Anterior cingulate cortex (tissue), 58 donors: Measurements from ENCODE around the gene EMB.
"Not testable (repeated sequence)": the region's sequence is repeated elsewhere in the genome, so short reads cannot be mapped to it uniquely, and the experiment has no call there.

ENCODE experiments used
- DNase-seq, 58 donors: peaks; one replicate each; lab custom pipeline; 2025; lab: John Stamatoyannopoulos, UW

Gene EMB

DNA sequence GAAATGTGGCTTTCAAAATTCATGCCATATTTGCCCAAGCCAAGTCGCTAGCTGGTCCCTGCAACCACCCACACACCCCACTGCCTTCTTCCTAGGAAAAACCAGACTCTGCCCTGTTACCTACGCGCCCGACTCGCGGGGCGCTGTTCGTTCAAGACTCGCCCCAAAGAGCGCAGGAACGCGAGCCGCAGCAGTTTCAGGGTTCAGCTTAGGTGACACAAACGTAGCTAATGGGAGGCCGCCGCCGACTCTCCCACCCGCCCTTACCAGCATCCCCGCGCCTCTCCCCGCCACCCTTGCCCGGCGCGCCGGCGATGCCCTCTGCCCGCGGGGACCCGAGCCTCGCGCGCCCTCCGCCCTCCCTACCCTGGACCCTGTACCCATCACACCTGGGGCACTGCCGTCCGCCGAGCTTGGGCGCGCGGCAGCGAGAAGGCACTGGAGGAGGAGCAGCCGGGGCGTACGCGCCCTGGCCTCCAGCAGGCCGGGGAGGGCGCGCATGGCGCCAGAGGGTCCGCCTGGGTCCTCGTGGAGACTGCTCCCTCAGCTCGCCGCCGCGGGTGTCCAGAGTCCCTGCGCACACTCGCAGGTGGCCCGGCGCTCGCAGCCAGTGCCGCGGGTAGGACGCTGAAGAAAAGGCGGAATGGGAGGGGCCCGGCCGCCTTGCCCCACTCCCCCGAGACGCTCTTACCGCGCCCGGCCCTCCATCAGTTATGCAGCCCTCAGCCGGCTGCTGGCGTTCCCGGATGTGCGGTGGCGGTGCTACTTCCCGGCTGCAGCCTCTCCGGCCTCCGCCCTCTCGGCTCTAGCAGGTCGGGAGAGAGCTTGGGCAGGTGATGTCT lies at the start of gene EMB:
EMB (minus strand) TSS at position 638 of the 842 bp plus-strand sequence; CDS start at position 501, 137 bp downstream.
- DNase-seq = peak in 45 of 58 donors; percentile 2 to 56 (median 22)

GRCh38 chr5:50489491-50489890 lies 48.4 kb upstream of the EMB start:
- not testable (repeated sequence) for DNase-seq

GRCh38 chr5:50478790-50479189 lies 37.7 kb upstream of the EMB start:
- DNase-seq = not testable (repeated sequence)

GRCh38 chr5:50476549-50476948 lies 35.5 kb upstream of the EMB start:
- no peak for DNase-seq

DNA sequence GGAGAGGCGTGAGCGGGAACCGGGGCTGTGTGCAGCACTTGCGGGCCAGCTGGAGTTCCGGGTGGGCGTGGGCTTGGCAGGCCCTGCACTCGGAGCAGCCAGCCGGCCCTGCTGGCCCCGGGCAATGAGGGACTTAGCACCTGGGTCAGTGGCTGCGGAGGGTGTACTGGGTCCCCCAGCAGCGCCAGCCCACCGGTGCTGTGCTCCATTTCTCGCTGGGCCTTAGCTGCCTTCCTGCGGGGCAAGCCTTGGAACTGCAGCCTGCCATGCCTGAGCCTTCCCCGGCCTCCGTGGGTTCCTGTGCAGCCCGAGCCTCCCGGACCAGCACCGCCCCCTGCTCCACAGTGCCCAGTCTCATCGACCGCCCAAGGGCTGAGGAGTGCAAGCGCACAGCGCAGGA lies 23.9 kb upstream of the EMB start:
- DNase-seq = not testable (repeated sequence)

- no peak for DNase-seq
Measured at GRCh38 chr5:50463726-50464125, 22.6 kb upstream of the EMB start.

DNA sequence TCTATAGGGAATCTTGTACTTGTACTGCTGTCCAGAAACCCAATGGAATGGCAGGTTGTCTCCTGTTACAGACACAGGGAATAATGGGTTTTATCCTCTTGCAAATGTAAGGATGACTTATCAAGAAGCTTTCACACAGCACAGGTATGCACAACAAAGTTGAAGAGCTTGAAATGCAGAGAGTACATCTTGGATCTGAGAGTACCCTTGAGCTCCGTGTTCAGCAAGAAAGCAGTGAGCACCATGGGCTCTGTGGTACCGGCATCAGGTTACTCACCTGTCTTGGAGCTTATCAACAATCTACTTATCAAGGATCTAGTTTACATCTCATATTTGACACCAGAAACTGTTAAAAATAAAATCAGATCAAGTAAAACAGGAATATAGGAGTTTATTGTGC lies 22.0 kb upstream of the EMB start:
- no peak for DNase-seq

DNA sequence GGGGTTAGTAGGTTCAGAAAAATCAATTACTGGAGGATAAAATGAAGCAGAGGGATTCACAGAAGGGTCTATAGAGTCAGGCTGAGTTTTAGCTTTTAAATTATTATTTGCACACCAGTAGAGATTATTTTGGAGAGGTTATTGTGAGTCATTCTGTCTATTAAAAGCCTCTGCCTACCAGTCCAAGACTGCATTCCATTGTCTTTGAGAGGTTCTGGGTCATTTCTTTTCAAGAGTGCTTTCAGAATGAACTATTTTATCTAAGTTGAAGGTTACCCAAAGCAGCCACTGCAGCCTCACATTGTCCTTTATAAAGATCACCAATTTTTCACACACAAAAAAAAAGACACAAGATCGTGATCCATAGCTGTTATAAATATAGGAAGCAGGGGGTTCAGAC lies 21.5 kb upstream of the EMB start:
- DNase-seq = not testable (repeated sequence)

DNA sequence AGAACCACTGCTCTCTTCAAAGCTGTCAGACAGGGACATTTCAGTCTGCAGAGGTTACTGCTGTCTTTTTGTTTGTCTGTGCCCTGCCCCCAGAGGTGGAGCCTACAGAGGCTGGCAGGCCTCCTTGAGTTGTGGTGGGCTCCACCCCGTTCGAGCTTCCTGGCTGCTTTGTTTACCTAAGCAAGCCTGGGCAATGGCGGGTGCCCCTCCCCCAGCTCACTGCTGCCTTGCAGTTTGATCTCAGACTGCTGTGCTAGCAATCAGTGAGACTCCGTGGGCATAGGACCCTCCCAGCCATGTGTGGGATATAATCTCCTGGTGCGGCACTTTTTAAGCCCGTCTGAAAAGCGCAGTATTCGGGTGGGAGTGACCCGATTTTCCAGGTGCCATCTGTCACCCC lies 17.3 kb upstream of the EMB start:
- not testable (repeated sequence) for DNase-seq

GRCh38 chr5:50449241-50449640 lies 8.2 kb upstream of the EMB start:
- not testable (repeated sequence) for DNase-seq

GRCh38 chr5:50447941-50448340 lies 6.9 kb upstream of the EMB start:
- no peak for DNase-seq

DNA sequence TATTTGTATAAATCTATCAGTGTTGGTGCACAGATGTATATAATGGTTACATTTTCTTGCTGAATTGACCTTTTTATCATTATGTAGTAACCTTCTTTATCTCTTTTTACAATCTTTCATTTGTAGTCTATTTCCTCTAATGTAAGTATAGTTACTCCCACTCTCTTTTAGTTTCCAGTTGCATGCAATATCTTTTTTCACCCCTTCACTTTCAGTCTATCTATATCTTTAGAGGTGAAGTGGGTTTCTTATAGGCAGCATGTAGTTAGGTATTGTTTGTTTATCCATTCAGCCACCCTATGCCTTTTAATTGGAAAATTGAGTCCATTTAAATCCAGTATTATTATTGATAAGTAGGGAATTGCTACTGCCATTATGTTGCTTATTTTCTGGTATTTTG lies 6.1 kb upstream of the EMB start:
- no peak for DNase-seq

DNA sequence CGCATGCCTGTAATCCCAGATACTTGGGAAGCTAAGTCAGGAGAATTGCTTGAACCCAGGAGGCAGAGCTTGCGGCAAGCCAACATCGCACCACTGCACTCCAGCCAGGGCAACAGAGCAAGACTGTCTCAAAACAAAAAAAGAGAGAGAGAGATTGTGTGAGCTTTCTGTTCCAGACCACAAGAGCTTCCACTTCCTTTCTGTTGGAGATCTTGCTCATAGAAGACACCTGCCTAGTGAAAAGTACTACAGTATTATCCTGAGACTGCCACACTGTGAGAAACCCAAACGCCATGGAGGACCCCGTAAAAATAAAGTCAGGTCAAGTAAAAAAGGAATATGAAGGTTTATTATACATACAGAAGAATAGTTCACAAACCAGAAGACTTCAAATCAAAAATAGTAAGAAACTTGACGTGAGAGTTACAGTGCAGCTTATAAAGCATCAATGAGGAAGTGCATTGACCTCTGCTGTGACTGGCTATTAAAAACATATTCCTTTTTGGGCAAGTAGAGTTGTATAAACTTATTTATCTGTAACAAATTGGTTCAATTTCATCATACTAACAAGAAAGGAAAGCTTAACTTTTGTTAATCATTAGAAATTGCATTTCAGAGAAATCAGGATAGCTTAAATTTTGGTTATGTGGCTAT lies 4.3 kb upstream of the EMB start:
- DNase-seq = no peak

DNA sequence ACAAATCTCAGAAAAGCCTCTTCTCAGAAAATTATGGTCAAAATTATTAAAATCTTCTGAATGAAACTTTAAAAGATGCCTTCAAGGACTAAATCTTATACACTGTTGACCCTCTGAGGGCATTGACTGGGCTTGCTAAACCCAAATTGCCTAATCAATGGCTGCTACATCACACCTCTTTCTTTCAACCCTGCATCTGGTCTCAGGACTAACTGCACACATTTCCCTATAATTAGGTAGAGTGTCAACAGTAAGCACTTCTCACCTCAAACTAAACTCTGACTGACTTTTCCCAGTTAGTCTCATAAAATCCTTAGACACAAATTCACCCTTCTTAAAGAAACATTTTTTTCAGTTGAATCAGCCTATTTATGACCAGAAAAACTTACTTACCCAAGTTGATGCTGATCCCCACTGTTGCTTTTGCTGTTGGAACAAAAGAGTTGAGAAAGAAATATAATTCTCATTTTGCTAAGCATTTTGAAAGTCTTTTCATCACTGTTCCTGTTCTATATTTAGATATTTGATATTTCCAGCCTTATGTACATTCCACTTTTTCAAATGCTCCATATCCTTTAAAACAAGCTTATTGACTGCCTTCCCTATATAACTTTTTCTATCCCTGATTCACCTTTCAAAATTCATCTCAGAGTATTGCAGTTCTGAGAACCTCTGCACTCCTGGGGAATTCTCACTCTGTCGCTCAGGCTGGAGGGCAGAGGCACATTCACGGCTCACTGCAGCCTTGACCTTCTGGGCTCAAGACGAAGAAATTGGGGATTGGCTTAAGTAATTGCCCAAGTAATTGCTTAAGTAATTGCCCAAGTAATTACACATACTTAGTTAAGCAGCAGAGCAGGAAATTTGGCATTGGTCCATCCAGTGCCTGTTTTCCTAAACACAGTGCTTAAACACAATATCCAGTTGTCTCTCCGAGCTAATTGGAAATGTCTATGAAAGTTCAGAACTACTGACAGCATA lies 1.8 kb upstream of the EMB start:
- DNase-seq = not testable (repeated sequence)

DNA sequence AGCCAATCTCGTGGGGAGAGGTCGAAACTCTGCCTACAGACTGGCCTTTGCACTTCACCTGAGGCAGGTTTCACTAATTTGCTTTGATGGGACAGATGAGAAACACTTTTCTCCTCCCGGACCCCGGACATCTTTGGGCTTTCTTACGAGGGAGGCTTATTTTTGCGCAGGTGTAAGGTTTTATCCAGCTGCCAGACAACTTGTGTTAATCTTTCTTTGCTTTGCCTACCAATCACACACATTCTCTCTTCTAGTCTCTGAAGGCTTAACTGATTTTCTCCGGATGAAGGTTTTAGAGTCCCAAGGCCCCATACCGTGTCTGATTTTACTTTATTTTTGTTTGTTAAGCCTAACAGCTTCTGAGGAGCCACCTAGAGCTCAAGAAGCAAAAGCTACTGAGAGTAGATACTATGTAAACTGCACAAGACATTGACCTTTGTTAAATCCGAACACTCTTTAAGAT lies 436 bp upstream of the EMB start:
- DNase-seq = no peak

- no peak for DNase-seq
Measured at GRCh38 chr5:50439221-50439620, 1.9 kb downstream of the EMB start.

DNA sequence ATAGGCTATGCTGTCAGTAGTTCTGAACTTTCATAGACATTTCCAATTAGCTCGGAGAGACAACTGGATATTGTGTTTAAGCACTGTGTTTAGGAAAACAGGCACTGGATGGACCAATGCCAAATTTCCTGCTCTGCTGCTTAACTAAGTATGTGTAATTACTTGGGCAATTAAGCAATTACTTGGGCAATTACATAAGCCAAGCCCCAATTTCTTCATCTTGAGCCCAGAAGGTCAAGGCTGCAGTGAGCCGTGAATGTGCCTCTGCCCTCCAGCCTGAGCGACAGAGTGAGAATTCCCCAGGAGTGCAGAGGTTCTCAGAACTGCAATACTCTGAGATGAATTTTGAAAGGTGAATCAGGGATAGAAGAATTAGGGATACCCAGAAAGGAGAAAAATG lies 3.0 kb downstream of the EMB start:
- not testable (repeated sequence) for DNase-seq

GRCh38 chr5:50435168-50435567 lies 5.9 kb downstream of the EMB start:
- DNase-seq = no peak

DNA sequence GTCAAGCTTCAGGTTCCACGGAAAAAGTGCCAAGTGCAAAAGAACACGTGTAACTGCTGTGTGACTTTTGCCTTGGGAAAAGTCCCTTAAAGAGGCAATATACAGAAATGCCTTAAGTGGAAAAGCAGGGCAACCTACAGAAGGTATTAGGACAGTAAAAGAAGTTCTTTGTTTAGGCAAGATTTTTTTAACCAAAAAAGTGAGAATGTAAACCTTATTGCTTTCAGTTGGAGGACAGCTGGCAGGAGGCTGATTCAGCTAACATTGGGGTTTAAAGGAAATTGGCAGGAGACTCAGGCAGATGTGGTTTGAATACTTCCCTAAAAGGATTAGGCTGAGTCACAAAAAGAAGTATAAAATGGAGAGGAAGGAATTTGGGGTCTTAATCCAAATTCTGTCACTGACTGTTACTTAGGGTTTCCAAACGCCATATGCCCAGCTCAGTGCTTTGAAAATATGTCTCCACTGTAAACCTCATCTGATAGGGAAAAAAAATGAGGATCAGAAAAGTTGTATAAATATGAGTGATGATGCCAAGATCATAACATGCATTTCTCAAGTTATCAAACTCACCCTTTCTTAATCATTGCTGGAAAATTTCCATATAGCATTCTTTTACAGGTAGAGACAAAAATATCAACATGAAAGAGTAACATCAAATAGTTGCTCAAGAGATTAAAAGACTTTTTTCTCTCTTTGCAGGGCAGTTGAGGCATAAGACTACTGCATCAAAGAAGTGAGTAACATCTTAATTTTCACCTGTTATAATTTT lies 9.8 kb downstream of the EMB start:
- not testable (repeated sequence) for DNase-seq
